ENCODE data around the gene ABLIM1.

Gene ABLIM1

GRCh38 chr10:114645706-114646105 is 12.4 kb downstream of the ABLIM1 start:
- no peak for DNase-seq

- DNase-seq: no peak
Measured at GRCh38 chr10:114643158-114643557, 14.9 kb downstream of the ABLIM1 start.

- no peak for DNase-seq
Measured at GRCh38 chr10:114642729-114643128, 15.3 kb downstream of the ABLIM1 start.

- no peak for DNase-seq
Measured at GRCh38 chr10:114638821-114639625, 19.1 kb downstream of the ABLIM1 start.

- DNase-seq: no peak
Measured at GRCh38 chr10:114635797-114636550, 22.1 kb downstream of the ABLIM1 start.

- DNase-seq: no peak
Measured at GRCh38 chr10:114635101-114635500, 23.0 kb downstream of the ABLIM1 start.

GRCh38 chr10:114634609-114634979 is 23.5 kb downstream of the ABLIM1 start:
- no peak for DNase-seq

- no peak for DNase-seq
Measured at GRCh38 chr10:114632869-114633715, 25.0 kb downstream of the ABLIM1 start.

GRCh38 chr10:114631666-114632417 is 26.2 kb downstream of the ABLIM1 start:
- DNase-seq: peak; percentile 9

GRCh38 chr10:114631090-114631665 is 26.9 kb downstream of the ABLIM1 start:
- no peak for DNase-seq

GRCh38 chr10:114629824-114630730 is 28.0 kb downstream of the ABLIM1 start:
- DNase-seq: no peak

- no peak for DNase-seq
Measured at GRCh38 chr10:114629083-114629823, 28.8 kb downstream of the ABLIM1 start.

GRCh38 chr10:114628106-114628505 is 30.0 kb downstream of the ABLIM1 start:
- no peak for DNase-seq

- no peak for DNase-seq
Measured at GRCh38 chr10:114626841-114627240, 31.2 kb downstream of the ABLIM1 start.

GRCh38 chr10:114624951-114625780 is 32.9 kb downstream of the ABLIM1 start:
- no peak for DNase-seq

- DNase-seq: no peak
Measured at GRCh38 chr10:114624422-114624821, 33.7 kb downstream of the ABLIM1 start.

- no peak for DNase-seq
Measured at GRCh38 chr10:114623661-114624294, 34.3 kb downstream of the ABLIM1 start.

- DNase-seq: no peak
Measured at GRCh38 chr10:114623155-114623554, 34.9 kb downstream of the ABLIM1 start.

- no peak for DNase-seq
Measured at GRCh38 chr10:114618722-114619121, 39.4 kb downstream of the ABLIM1 start.

Measured in T-helper 9 cell (primary cell).